SJCRH30 (cell line): ENCODE data around the gene PRICKLE1. TPM values are rescaled to one million over a fixed set of nuclear protein-coding genes. Genes with fewer than 3 reads are reported as not detected.

Source experiments
- DNase-seq, 2 experiments: peaks; one replicate each; pipeline ENCODE4 v3.0.0-alpha.2; 2015 to 2020
- H3K27ac ChIP-seq: fragments of 250-450 bp; sonication (Bioruptor Pico); 2 replicates; pipeline ENCODE4 v1.5.1; 2020; ENCODE audit warnings: mild to moderate bottlenecking, moderate library complexity
- H3K27me3 ChIP-seq: fragments of 250-450 bp; sonication (Bioruptor Pico); 2 replicates; pipeline ENCODE4 v1.5.1; 2020; ENCODE audit warnings: mild to moderate bottlenecking, moderate library complexity
- H3K36me3 ChIP-seq: fragments of 250-450 bp; sonication (Bioruptor Pico); 2 replicates; pipeline ENCODE4 v1.5.1; 2020; ENCODE audit warnings: mild to moderate bottlenecking, moderate library complexity
- H3K4me1 ChIP-seq: fragments of 250-450 bp; sonication (Bioruptor Pico); 2 replicates; pipeline ENCODE4 v1.5.1; 2020; ENCODE audit warnings: mild to moderate bottlenecking, moderate library complexity
- H3K4me3 ChIP-seq: fragments of 250-450 bp; sonication (Bioruptor Pico); 2 replicates; pipeline ENCODE4 v1.5.1; 2020; ENCODE audit warnings: mild to moderate bottlenecking, moderate library complexity
- H3K9me3 ChIP-seq: fragments of 250-450 bp; sonication (Bioruptor Pico); replicated peaks from 2 replicates; pipeline ENCODE4 v1.5.1; 2020; ENCODE audit warnings: mild to moderate bottlenecking, moderate library complexity
- total RNA-seq: library from RNA; depleted of rRNA; stranded (reverse); fragments of >200 nt; shearing (Covaris generic); gene quantifications from 2 replicates; pipeline ENCODE4 v1.2.3, GENCODE V29; 2014; rRNA removed

Gene PRICKLE1
- 1.4 and 1.8 TPM in 2 replicates for total RNA-seq

- H3K4me3 ChIP-seq = peak within 1 kb of the TSS; percentile 63
- H3K27me3 ChIP-seq = peaks cover 11% of the 10 kb centered on the region; the same call in 1 of the 2 replicates
- peaks cover 15% of the 10 kb centered on the region for H3K4me1 ChIP-seq
- H3K27ac ChIP-seq = no peak within 1 kb of the TSS
- H3K36me3 ChIP-seq = no peaks in the 10 kb centered on the region
- no peaks in the 10 kb centered on the region for H3K9me3 ChIP-seq
- peak; percentile 43 to 65 for DNase-seq
These were observed at the start of gene PRICKLE1 for GRCh38 chr12:42589465-42590329. PRICKLE1 (minus strand) TSS chr12:42589746; CDS start chr12:42472516, 117,230 bp downstream.

GRCh38 chr12:42638697-42639096 is 49.2 kb upstream of the PRICKLE1 start:
- H3K27me3 ChIP-seq = no peaks in the 10 kb centered on the region
- H3K9me3 ChIP-seq = no peaks in the 10 kb centered on the region
- no peak overlapping the region for H3K27ac ChIP-seq
- H3K4me3 ChIP-seq = no peak overlapping the region
- no peak for DNase-seq
- no peaks in the 10 kb centered on the region for H3K4me1 ChIP-seq
- no peaks in the 10 kb centered on the region for H3K36me3 ChIP-seq

GRCh38 chr12:42638011-42638410 is 48.5 kb upstream of the PRICKLE1 start:
- Histone ChIP-seq H3K36me3 (no peaks in the 10 kb centered on the region), H3K9me3 (no peaks in the 10 kb centered on the region), H3K27me3 (no peaks in the 10 kb centered on the region), H3K4me1 (no peaks in the 10 kb centered on the region), H3K4me3 (no peak overlapping the region), H3K27ac (no peak overlapping the region)
- DNase-seq = no peak

- no peak overlapping the region for H3K4me3 ChIP-seq
- H3K36me3 ChIP-seq = no peaks in the 10 kb centered on the region
- no peak for DNase-seq
- no peaks in the 10 kb centered on the region for H3K4me1 ChIP-seq
- no peaks in the 10 kb centered on the region for H3K27me3 ChIP-seq
- H3K9me3 ChIP-seq = no peaks in the 10 kb centered on the region
- no peak overlapping the region for H3K27ac ChIP-seq
These were observed 47.4 kb upstream of the PRICKLE1 start for GRCh38 chr12:42636993-42637392.

DNA sequence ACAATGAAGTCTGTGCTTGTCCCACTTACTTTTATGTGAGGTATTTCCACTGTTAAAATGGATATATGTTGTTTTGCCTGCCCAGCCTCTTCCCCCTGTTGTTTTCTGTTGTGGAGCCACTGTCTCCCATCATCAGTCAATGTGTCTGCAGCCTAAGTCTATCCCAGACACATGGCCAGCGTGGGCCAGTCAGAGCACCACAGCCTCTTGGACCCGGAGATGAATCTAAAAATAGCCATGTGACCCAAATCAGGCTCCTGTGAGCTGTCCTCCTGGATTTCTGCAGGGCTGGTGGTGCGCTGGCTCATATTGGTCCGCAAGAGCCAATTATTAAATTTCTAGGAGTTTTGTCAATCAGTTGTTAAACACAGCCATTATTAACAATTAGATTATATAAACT is 44.0 kb upstream of the PRICKLE1 start:
- DNase-seq = no peak
- H3K27ac ChIP-seq = no peak overlapping the region
- H3K27me3 ChIP-seq = no peaks in the 10 kb centered on the region
- no peaks in the 10 kb centered on the region for H3K36me3 ChIP-seq
- H3K4me1 ChIP-seq = no peaks in the 10 kb centered on the region
- H3K9me3 ChIP-seq = no peaks in the 10 kb centered on the region
- H3K4me3 ChIP-seq = no peak overlapping the region

DNA sequence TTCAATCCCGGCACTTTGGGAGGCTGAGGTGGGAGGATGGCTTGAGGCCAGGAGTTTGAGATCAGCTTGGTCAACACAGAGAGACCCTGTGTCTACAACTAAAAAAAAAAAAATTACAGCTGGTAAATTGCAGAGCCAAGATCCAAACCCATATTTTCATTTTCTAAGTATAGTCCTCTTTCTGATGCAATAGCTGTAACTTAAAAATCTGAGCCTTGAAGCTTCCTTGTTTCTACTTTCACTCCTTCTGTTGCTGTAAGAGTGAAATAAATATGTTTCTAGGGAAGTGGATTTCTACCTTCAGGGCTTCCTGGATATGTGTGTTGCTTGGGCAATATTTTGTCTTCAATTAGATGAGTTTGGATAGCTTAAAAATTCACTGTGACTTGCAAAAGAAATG is 42.0 kb upstream of the PRICKLE1 start:
- Histone ChIP-seq H3K27ac (no peak overlapping the region), H3K4me1 (no peaks in the 10 kb centered on the region), H3K4me3 (no peak overlapping the region), H3K27me3 (no peaks in the 10 kb centered on the region; the same call in 1 of the 2 replicates), H3K9me3 (no peaks in the 10 kb centered on the region), H3K36me3 (no peaks in the 10 kb centered on the region)
- no peak for DNase-seq

DNA sequence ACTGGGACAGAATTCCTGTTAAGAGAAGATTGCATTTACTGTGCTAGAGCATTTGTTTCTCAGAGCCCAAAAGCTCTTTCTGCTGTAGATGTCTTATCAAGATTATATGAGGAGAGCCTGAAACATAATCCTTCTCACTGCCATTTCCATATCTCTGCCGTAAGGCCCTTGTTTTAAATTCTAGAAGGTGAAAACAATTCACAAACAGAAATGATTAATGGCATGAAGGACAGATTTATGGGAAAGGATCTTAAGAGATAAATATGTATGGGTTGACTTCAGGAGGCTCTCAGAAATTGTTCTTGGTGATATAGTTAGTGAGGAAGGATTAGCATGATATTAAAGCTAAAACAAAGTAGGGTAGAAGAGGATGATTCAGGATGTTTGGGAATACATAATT is 40.8 kb upstream of the PRICKLE1 start:
- no peaks in the 10 kb centered on the region for H3K36me3 ChIP-seq
- no peaks in the 10 kb centered on the region for H3K4me1 ChIP-seq
- DNase-seq = no peak

DNA sequence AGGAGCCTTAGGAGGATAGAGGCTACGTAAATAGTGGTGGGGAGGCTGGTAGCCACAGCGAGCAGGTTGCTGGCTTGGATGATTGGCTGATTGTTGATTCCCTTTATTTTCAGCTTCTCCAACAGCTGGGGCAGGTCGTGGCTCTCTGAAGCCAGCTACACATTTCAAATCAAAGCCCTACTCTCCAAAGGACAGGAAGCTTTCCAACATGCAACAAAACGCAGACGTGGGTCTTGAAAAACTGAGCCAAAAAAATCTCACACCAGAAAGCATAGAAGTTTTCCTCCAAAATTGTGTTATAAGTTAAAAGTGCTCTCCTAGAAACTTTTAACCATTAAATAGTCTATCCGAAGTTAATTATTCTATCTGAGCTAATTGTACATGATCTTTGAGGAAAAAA is 37.6 kb upstream of the PRICKLE1 start:
- no peak overlapping the region for H3K4me3 ChIP-seq
- no peaks in the 10 kb centered on the region for H3K4me1 ChIP-seq
- H3K36me3 ChIP-seq = no peaks in the 10 kb centered on the region
- DNase-seq = no peak
- H3K27me3 ChIP-seq = peaks cover 5% of the 10 kb centered on the region; the same call in 1 of the 2 replicates
- no peaks in the 10 kb centered on the region for H3K9me3 ChIP-seq
- no peak overlapping the region for H3K27ac ChIP-seq

More for the DNA sequence above, 40.8 kb upstream of the PRICKLE1 start:
- H3K27ac ChIP-seq = no peak overlapping the region
- no peaks in the 10 kb centered on the region; the same call in 1 of the 2 replicates for H3K27me3 ChIP-seq
- no peaks in the 10 kb centered on the region for H3K9me3 ChIP-seq
- H3K4me3 ChIP-seq = no peak overlapping the region

DNA sequence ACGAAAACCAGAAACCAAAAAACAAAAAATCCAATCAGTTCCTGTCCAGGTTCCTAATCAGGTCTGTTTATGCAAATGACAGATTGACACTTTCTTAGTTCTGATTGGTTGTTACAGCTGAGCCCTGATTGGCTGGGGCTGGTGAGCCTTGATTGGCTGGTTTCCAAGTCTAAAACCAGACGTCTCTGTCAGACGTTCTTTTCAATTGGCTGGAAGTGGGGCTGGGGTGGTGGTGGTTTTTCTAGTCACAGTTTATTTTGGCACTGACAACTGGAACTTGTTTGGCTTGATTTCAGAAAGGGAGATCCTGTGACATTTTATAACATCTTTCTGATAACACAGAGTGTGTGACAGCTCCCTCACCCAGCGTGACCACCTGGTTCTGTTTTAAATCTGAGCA is 36.1 kb upstream of the PRICKLE1 start:
- H3K4me1 ChIP-seq = no peaks in the 10 kb centered on the region
- DNase-seq = peak in 1 of 2 experiments; percentile 16
- peaks cover 5% of the 10 kb centered on the region; the same call in 1 of the 2 replicates for H3K27me3 ChIP-seq
- H3K27ac ChIP-seq = no peak overlapping the region
- H3K36me3 ChIP-seq = no peaks in the 10 kb centered on the region
- no peak overlapping the region for H3K4me3 ChIP-seq
- H3K9me3 ChIP-seq = no peaks in the 10 kb centered on the region

- Histone ChIP-seq H3K4me3 (no peak overlapping the region), H3K27me3 (0 out of 2 replicates have a peak, but pooled peaks cover 2% of the 10 kb centered on the region), H3K4me1 (no peaks in the 10 kb centered on the region), H3K36me3 (no peaks in the 10 kb centered on the region), H3K9me3 (no peaks in the 10 kb centered on the region), H3K27ac (no peak overlapping the region)
- DNase-seq = peak in 1 of 2 experiments; percentile 11
These were observed 28.1 kb upstream of the PRICKLE1 start for GRCh38 chr12:42617622-42618021.

- no peak overlapping the region for H3K27ac ChIP-seq
- H3K27me3 ChIP-seq = no peaks in the 10 kb centered on the region
- no peaks in the 10 kb centered on the region for H3K9me3 ChIP-seq
- H3K4me1 ChIP-seq = no peaks in the 10 kb centered on the region
- H3K36me3 ChIP-seq = no peaks in the 10 kb centered on the region
- DNase-seq = no peak
- no peak overlapping the region for H3K4me3 ChIP-seq
These were observed 25.5 kb upstream of the PRICKLE1 start for GRCh38 chr12:42615006-42615405.

- DNase-seq = no peak
- Histone ChIP-seq H3K9me3 (no peaks in the 10 kb centered on the region), H3K4me1 (no peaks in the 10 kb centered on the region), H3K4me3 (no peak overlapping the region), H3K27me3 (no peaks in the 10 kb centered on the region; the same call in none of the 2 replicates), H3K36me3 (no peaks in the 10 kb centered on the region), H3K27ac (no peak overlapping the region)
These were observed 22.7 kb upstream of the PRICKLE1 start for GRCh38 chr12:42612231-42612613.

DNA sequence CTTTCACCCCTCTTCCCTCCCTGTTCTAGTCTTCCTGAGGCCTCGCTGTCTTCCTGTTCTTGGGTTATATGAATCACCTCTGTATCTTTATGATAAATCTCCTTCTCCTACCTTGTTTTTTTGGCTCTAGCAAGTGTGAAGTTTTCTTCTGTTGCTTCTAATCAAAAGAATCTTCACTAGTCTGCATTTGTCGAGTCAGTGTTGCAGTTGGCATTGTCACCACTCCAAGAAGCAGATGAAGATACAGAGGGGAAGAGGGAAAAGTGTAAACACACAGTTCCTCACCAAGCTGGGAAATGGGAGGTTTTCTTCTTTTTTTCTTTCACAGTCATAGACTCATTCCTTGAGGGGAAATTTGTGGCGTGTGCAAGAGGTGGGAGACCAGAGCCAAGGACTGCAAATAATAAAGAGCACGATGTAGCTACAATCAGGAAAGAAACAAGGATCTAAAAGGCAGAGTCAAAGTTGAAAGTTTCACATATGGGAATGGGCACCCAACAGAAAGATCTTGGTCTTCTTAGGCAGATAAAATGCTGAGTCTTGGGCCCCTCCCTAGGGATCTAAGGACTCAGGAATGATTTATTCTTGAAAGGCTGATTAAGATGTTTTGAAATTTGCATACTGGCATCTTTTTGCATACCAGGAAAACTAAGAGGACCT is 22.2 kb upstream of the PRICKLE1 start:
- no peak for DNase-seq
- Histone ChIP-seq H3K27ac (no peak overlapping the region), H3K9me3 (no peaks in the 10 kb centered on the region), H3K4me3 (no peak overlapping the region), H3K4me1 (no peaks in the 10 kb centered on the region), H3K36me3 (no peaks in the 10 kb centered on the region), H3K27me3 (no peaks in the 10 kb centered on the region; the same call in none of the 2 replicates)

GRCh38 chr12:42609605-42610004 is 20.1 kb upstream of the PRICKLE1 start:
- Histone ChIP-seq H3K4me3 (no peak overlapping the region), H3K9me3 (no peaks in the 10 kb centered on the region), H3K4me1 (no peaks in the 10 kb centered on the region), H3K36me3 (no peaks in the 10 kb centered on the region), H3K27ac (no peak overlapping the region), H3K27me3 (no peaks in the 10 kb centered on the region; the same call in none of the 2 replicates)
- DNase-seq = no peak

GRCh38 chr12:42608196-42608825 is 18.8 kb upstream of the PRICKLE1 start:
- Histone ChIP-seq H3K36me3 (no peaks in the 10 kb centered on the region), H3K27ac (no peak overlapping the region), H3K9me3 (no peaks in the 10 kb centered on the region), H3K4me1 (no peaks in the 10 kb centered on the region), H3K4me3 (no peak overlapping the region), H3K27me3 (no peaks in the 10 kb centered on the region; the same call in none of the 2 replicates)
- no peak for DNase-seq
